Activated naive CD4-positive, alpha-beta T cell treated with anti-CD3 and anti-CD28 coated beads, Interleukin-2, amount 50 U/mL, for 16 hours (primary cell): ENCODE results near the gene RNF169.
"Not testable (repeated sequence)": the region's sequence is repeated elsewhere in the genome, so short reads cannot be mapped to it uniquely, and the experiment has no call there.

Source experiments
- DNase-seq: peaks from one replicate; pipeline ENCODE4 v3.0.0-alpha.2; 2020

The RNF169 gene

GRCh38 chr11:74729397-74729796 is 19.3 kb upstream of the RNF169 start:
- no peak for DNase-seq

- DNase-seq, result no peak
Measured at GRCh38 chr11:74730571-74731260, 17.9 kb upstream of the RNF169 start.

GRCh38 chr11:74731301-74732094 is 17.2 kb upstream of the RNF169 start, which contains the start of gene CHRDL2:
CHRDL2 (minus strand) TSS chr11:74731426; CDS start chr11:74730888, 538 bp downstream.
- DNase-seq, result no peak

DNA sequence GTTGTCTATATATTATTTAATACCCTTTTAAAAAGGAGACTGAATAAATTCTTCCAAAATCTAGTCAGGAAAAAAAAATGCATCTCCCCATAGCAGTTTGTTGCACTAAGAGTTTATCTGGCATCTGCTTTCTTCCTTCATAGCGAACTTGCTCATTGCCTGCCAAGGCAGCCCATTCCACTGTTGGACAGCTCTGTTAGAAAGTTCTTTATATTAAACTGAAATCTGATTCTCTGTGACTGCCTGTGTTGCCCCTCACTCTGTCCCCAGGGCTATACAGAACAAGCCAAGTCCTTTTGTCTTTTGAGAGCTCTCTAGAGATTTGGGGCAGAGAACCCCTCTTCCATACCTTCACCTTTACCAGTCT is 14.1 kb upstream of the RNF169 start:
- DNase-seq, result no peak

- DNase-seq, result no peak
Measured at GRCh38 chr11:74735365-74735928, 13.2 kb upstream of the RNF169 start.

DNA sequence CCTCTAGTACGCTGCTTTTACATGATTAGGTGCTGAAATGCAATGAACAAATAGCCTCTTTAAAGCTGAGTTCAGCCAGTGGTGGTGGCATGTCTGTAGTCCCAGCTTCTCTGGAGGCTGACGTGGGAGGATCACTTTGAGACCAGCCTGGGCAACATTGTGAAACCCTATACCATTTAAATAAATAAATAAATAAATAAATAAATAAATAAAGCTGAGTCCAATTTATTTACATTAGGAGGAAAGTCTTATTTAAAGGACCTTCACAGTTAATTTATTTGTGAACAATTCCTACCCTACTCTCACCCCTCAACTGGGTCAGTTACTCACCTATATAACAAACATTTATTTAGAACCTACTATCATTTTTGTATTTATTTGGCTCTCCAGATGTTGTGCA is 12.6 kb upstream of the RNF169 start:
- no peak for DNase-seq

DNA sequence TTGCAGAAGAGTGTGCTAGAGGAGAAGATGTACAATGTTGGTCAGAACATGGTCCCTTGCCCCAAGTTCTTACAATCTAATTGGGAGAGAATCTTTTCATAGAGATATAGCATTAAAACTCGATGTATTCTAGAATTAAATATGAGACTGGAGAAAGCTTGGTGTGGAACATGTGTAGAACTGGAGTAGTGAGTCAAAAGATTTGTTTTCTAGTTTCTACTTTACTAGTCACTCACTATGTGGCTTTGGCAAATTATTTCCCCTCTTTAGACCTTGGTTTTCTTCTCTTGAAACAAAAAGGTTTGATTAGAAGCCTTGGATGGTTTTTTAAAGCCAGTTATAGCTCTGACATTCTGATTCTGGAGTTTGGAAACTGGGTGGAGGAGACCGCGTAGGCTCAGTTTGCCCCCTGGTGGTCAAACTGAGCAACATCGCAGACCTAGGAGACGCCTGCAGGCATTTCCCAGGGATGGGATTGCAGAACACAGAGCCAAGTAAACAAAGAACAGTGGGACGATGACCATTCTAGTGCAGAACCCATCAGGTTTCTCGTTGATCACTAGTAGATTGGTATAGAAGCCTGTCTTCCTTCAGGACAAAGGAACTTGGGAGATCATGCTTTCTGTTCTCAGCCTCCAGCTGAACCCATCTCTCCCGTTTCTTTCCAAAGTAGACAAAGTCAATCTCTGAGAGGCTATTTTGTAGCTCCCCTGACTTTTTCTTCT is 8.9 kb upstream of the RNF169 start:
- DNase-seq, result no peak

GRCh38 chr11:74742070-74742469 is 6.6 kb upstream of the RNF169 start:
- no peak for DNase-seq

- DNase-seq, result no peak
Measured at GRCh38 chr11:74743640-74744039, 5.0 kb upstream of the RNF169 start.

DNA sequence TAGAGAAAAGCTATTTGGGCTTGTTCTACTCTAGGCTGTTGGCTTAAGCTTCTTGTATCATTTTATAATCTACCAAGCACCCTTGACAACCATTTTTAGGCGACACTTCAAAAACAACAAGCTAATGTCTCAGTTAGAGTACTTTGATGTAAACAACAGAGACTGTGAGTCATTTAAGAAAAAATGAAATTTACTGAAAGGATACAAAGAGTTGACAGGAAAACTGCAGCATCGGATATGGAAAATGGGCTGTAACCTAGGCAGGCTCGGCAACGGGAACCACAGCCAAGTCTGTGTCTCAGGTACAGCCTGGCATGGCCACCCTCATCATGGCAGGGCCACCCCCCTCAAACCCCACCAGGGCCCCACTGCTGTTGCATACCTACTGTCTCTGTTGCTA is 4.4 kb upstream of the RNF169 start:
- no peak for DNase-seq

DNA sequence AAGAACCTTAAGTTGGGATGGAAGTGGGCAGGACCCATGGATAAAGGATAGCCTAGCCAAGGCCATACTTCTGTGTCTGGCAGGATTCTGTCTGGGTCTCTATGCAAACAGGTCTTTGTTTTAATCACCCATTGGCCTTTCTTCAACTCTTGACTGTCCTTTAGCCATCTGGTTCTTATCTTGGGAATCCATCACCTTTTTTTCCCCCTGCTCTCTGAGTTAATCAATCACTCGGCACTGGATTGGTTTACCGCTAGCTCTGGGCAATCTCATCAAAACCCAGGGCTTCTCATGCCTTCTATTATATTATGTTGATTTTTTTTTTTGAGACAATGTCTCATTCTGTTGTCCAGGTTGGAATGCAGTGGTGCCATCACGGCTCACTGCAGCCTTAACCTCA is 1.8 kb upstream of the RNF169 start:
- DNase-seq, result no peak

- peak; percentile 61 for DNase-seq
Measured at GRCh38 chr11:74749127-74749964, 697 bp downstream of the RNF169 start.

DNA sequence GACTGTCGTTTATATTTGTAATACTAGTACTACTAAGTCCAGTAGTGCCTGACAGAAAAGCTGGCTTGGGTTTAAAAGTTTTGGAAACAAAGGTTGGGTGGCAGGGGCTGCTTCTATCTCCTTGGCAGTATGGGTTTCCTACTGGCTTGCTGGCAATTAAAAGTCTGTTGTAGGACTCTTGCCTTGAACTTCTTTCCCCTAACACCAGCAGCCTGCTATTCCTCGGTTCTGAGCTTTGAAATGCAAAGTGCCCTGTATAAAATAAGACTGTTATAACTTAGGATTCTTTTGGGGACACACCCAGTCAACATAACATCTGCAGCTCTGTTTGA is 1.3 kb downstream of the RNF169 start:
- no peak for DNase-seq

DNA sequence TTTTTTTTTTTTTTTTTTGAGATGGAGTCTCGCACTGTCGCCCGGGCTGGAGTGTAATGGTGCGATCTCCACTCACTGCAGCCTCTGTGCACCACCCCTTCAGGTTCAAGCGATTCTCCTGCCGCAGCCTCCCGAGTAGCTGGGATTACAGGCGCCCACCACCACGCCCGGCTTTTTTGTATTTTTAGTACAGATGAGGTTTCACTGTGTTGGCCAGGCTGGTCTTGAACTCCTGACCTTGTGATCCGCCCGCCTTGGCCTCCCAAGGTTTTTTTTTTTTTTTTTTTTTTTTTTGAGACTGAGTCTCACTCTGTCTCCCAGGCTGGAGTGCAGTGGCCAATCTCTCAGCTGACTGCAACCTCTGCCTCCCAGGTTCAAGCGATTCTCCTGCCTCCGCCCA is 1.9 kb downstream of the RNF169 start:
- DNase-seq, result not testable (repeated sequence)

GRCh38 chr11:74751303-74751702 is 2.7 kb downstream of the RNF169 start:
- no peak for DNase-seq

- DNase-seq, result no peak
Measured at GRCh38 chr11:74754507-74755252, 6.0 kb downstream of the RNF169 start.

- no peak for DNase-seq
Measured at GRCh38 chr11:74755395-74755995, 6.8 kb downstream of the RNF169 start.

- DNase-seq, result no peak
Measured at GRCh38 chr11:74756571-74756970, 7.9 kb downstream of the RNF169 start.

DNA sequence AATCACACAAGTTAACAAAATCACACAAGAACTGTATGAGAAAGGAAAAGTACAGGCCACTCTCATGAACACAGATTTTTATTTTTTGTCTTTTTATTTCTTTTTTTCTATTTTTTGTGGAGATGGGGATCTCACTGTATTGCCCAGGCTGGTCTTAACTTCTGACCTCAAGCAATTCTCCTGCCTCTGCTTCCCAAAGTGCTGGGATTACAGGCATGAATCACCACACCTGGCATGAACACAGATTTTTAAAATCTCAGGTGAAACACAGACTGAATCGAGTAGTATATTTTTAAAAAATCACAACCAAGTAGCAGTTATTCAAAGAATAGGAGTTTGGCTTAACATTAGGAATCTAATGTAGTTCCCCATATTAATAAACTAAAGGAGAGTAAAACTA is 18.3 kb downstream of the RNF169 start:
- DNase-seq, result no peak

- DNase-seq, result not testable (repeated sequence)
Measured at GRCh38 chr11:74768172-74768651, 19.6 kb downstream of the RNF169 start.

GRCh38 chr11:74769055-74769707 is 20.5 kb downstream of the RNF169 start:
- DNase-seq, result no peak
